Right renal cortex interstitium (tissue), 3 donors: ENCODE results near the gene PTPRC. TPM values are rescaled to one million over a fixed set of nuclear protein-coding genes. Genes with fewer than 3 reads are reported as not detected.

Experiments used
- DNase-seq, 3 donors: peaks; one replicate each; pipeline ENCODE4 v3.0.0-alpha.2; 2013; ENCODE audit warnings: low read depth in 3 of 3, low spot score in 2 of 3
- polyA plus RNA-seq, 3 donors: library from polyadenylated mRNA; unstranded; fragments of 120-200 nt; gene quantifications; one replicate each; pipeline ENCODE4 v1.2.1, GENCODE V29; 2013; ENCODE audit not compliant: insufficient read length in 3 of 3

Gene PTPRC
- polyA plus RNA-seq, 3 donors, result 5.4 to 7.4 (median 7.1) TPM

- DNase-seq, result no peak
Measured at GRCh38 chr1:198798923-198799386, 160.1 kb downstream of the PTPRC start.

GRCh38 chr1:198805498-198806151 lies 166.8 kb downstream of the PTPRC start:
- no peak for DNase-seq

GRCh38 chr1:198806861-198807260 lies 168.0 kb downstream of the PTPRC start:
- no peak for DNase-seq

Other genes starting within 250 kb of the PTPRC start
- gene ATP6V1G3, start 98.4 kb upstream of the PTPRC start, polyA plus RNA-seq, result 1 to 10 TPM; 6.7 to 9.8 (median 9.6) TPM